Posterior cingulate gyrus (tissue), 11 donors: ENCODE data around the gene FBLN1.
"Not testable (repeated sequence)": the region's sequence is repeated elsewhere in the genome, so short reads cannot be mapped to it uniquely, and the experiment has no call there.

Experiments used
- DNase-seq, 10 donors: peaks; one replicate each; pipeline versions ENCODE4 v3.0.0 to v3.0.0-alpha.2; 2020 to 2021; ENCODE audit warnings: mixed read lengths in 3 of 10
- intact Hi-C: fragments of 100-400 bp; cut with DNase I; formaldehyde crosslinking; loops from one replicate; pipeline ENCODE4 v1.15.1; 2023

FBLN1 gene

GRCh38 chr22:45475851-45476514 is 26.7 kb upstream of the FBLN1 start:
- DNase-seq, result peak in 1 of 10 donors; percentile 53
- intact Hi-C loops, result no loop called here

- intact Hi-C loops, result no loop called here
- DNase-seq, result peak in 1 of 10 donors; percentile 16
Observed at GRCh38 chr22:45476814-45477213, 25.9 kb upstream of the FBLN1 start.

GRCh38 chr22:45477366-45478107 is 25.1 kb upstream of the FBLN1 start:
- intact Hi-C loops, result no loop called here
- DNase-seq, result peak in 1 of 10 donors; percentile 50

- intact Hi-C loops, result no loop called here
- DNase-seq, result peak in 1 of 10 donors; percentile 30
Observed at GRCh38 chr22:45478108-45478771, 24.4 kb upstream of the FBLN1 start.

GRCh38 chr22:45480717-45481116 is 22.0 kb upstream of the FBLN1 start:
- no peak for DNase-seq
- intact Hi-C loops, result no loop called here

- intact Hi-C loops, result no loop called here
- DNase-seq, result peak in 1 of 10 donors; percentile 37
Observed at GRCh38 chr22:45481661-45482060, 21.0 kb upstream of the FBLN1 start.

- no peak for DNase-seq
- intact Hi-C loops, result no loop called here
Observed at GRCh38 chr22:45482169-45482568, 20.5 kb upstream of the FBLN1 start.

- DNase-seq, result no peak
- intact Hi-C loops, result no loop called here
Observed at GRCh38 chr22:45483319-45483718, 19.4 kb upstream of the FBLN1 start.

- DNase-seq, result peak in 1 of 10 donors; percentile 46
- intact Hi-C loops, result no loop called here
Observed at GRCh38 chr22:45483918-45484499, 18.7 kb upstream of the FBLN1 start.

- intact Hi-C loops, result no loop called here
Observed at GRCh38 chr22:45484742-45485141, 17.9 kb upstream of the FBLN1 start.

GRCh38 chr22:45485261-45485660 is 17.4 kb upstream of the FBLN1 start:
- DNase-seq, result no peak
- intact Hi-C loops, result no loop called here

More at GRCh38 chr22:45484742-45485141, 17.9 kb upstream of the FBLN1 start:
- peak in 1 of 10 donors; percentile 43 for DNase-seq

- peak in 1 of 10 donors; percentile 25 for DNase-seq
- intact Hi-C loops, result no loop called here
Observed at GRCh38 chr22:45488764-45489370, 13.8 kb upstream of the FBLN1 start.

GRCh38 chr22:45490836-45491235 is 11.8 kb upstream of the FBLN1 start:
- intact Hi-C loops, result no loop called here
- no peak for DNase-seq

- intact Hi-C loops, result no loop called here
Observed at GRCh38 chr22:45491841-45492240, 10.8 kb upstream of the FBLN1 start.

GRCh38 chr22:45493286-45493771 is 9.4 kb upstream of the FBLN1 start:
- DNase-seq, result peak in 2 of 10 donors; percentile 19 to 84
- intact Hi-C loops, result no loop called here

More at GRCh38 chr22:45491841-45492240, 10.8 kb upstream of the FBLN1 start:
- DNase-seq, result no peak

- peak in 1 of 10 donors; percentile 57 for DNase-seq
- intact Hi-C loops, result not testable (repeated sequence)
Observed at GRCh38 chr22:45494306-45494705, 8.4 kb upstream of the FBLN1 start.

- DNase-seq, result peak in 2 of 10 donors; percentile 25 to 64
- intact Hi-C loops, result not testable (repeated sequence)
Observed at GRCh38 chr22:45495616-45496015, 7.1 kb upstream of the FBLN1 start.

GRCh38 chr22:45496451-45496941 is 6.2 kb upstream of the FBLN1 start:
- DNase-seq, result peak in 2 of 10 donors; percentile 18 to 47
- intact Hi-C loops, result no loop called here

- intact Hi-C loops, result no loop called here
- peak in 2 of 10 donors; percentile 5 to 35 for DNase-seq
Observed at GRCh38 chr22:45497351-45498145, 5.1 kb upstream of the FBLN1 start.
